Hepatocyte (in vitro differentiated cells): ENCODE results near the gene LAMA3.

Source experiments
- CTCF ChIP-seq: fragments of 200-600 bp; sonication (generic); IDR thresholded peaks from 2 replicates; pipeline ENCODE4 v1.5.1; 2016; ENCODE audit warnings: antibody characterized with exemption, mild to moderate bottlenecking; ENCODE audit not compliant: poor library complexity
- EZH2 ChIP-seq: fragments of 200-600 bp; sonication (generic); IDR thresholded peaks from 2 replicates; pipeline ENCODE4 v1.6.1; 2016; ENCODE audit warnings: antibody characterized with exemption, mild to moderate bottlenecking, borderline replicate concordance
- EZH2phosphoT487 ChIP-seq: fragments of 200-600 bp; sonication (generic); IDR thresholded peaks from one replicate; pipeline ENCODE4 v1.6.1; 2018; ENCODE audit warnings: antibody characterized with exemption, mild to moderate bottlenecking, low read depth, moderate library complexity; ENCODE audit not compliant: unreplicated experiment, severe bottlenecking

- TF ChIP-seq EZH2phosphoT487 (no peak), CTCF (no peak), EZH2 (no peak)
Measured at GRCh38 chr18:23650968-23651927, 38.0 kb upstream of the LAMA3 start.
